Mammary epithelial cell (primary cell): ENCODE data around the gene SIL1.
"Not testable (repeated sequence)": the region's sequence is repeated elsewhere in the genome, so short reads cannot be mapped to it uniquely, and the experiment has no call there.

Experiments
- CTCF ChIP-seq, 2 donors: IDR thresholded peaks in 1 of 2; conservative IDR thresholded peaks in 1 of 2; 2 replicates each; pipeline ENCODE4 v1.5.1; 2011 to 2012; ENCODE audit warnings: inconsistent platforms in 2 of 2, low read length in 2 of 2, mild to moderate bottlenecking in 2 of 2, control low read depth in 1 of 2, low read depth in 1 of 2; ENCODE audit not compliant: insufficient read depth in 1 of 2; ENCODE audit errors: extremely low read depth in 1 of 2
- EZH2 ChIP-seq: IDR thresholded peaks from 2 replicates; pipeline ENCODE4 v1.6.1; 2012; ENCODE audit warnings: low read length, inconsistent platforms, borderline replicate concordance

- TF ChIP-seq EZH2; CTCF (conservative IDR thresholded peaks at IDR 0.05 in 1 of 2, IDR thresholded peaks at IDR 0.05 in 1 of 2; ENCODE audit: extremely low read depth in 1 of 2, insufficient read depth in 1 of 2, low read depth in 1 of 2, low read length in 2 of 2): not testable (repeated sequence)
Observed at GRCh38 chr5:139073956-139074355, 124.2 kb downstream of the SIL1 start.
